ENCODE measurements around the gene CRYM. TPM values are rescaled to one million over a fixed set of nuclear protein-coding genes. Genes with fewer than 3 reads are reported as not detected.
A peak's percentile ranks its signal among the peaks of the same experiment; 100 is the strongest.

The CRYM gene
- total RNA-seq, 1 donor from 2014 or later = 9.4 TPM

GRCh38 chr16:21233521-21234150, 44.5 kb downstream of the CRYM start, which contains the start of gene ANKS4B:
Gene ANKS4B (plus strand): TSS chr16:21233699. CDS start chr16:21233738, 39 bp downstream.
- TF ChIP-seq CTCF (conservative IDR thresholded peaks at IDR 0.05) = no peak
- H3K27me3 Mint-ChIP-seq = peaks cover 3% of the 10 kb centered on the region
- H3K4me1 Mint-ChIP-seq (ENCODE audit: unreplicated experiment) = peaks cover under 1% of the 10 kb centered on the region
- no peaks in the 10 kb centered on the region for H3K9me3 Mint-ChIP-seq
- peak within 1 kb of the TSS; percentile 78 for H3K4me3 Mint-ChIP-seq
- peak within 1 kb of the TSS; percentile 43 for H3K27ac Mint-ChIP-seq
- H3K36me3 Mint-ChIP-seq = no peaks in the 10 kb centered on the region
- DNase-seq (ENCODE audit: extremely low spot score, unreplicated experiment) = no peak

GRCh38 chr16:21233045-21233520, 45.0 kb downstream of the CRYM start:
- H3K36me3 Mint-ChIP-seq = no peaks in the 10 kb centered on the region
- peaks cover 3% of the 10 kb centered on the region for H3K27me3 Mint-ChIP-seq
- no peak overlapping the region for H3K27ac Mint-ChIP-seq
- H3K4me3 Mint-ChIP-seq = no peak overlapping the region
- TF ChIP-seq CTCF (conservative IDR thresholded peaks at IDR 0.05) = no peak
- H3K9me3 Mint-ChIP-seq = no peaks in the 10 kb centered on the region
- no peak for DNase-seq (ENCODE audit: extremely low spot score, unreplicated experiment)
- H3K4me1 Mint-ChIP-seq (ENCODE audit: unreplicated experiment) = no peaks in the 10 kb centered on the region

- H3K27ac Mint-ChIP-seq = no peak overlapping the region
- no peak for DNase-seq (ENCODE audit: extremely low spot score, unreplicated experiment)
- peaks cover 16% of the 10 kb centered on the region for H3K27me3 Mint-ChIP-seq
- H3K9me3 Mint-ChIP-seq = no peaks in the 10 kb centered on the region
- TF ChIP-seq CTCF (conservative IDR thresholded peaks at IDR 0.05) = no peak
- no peaks in the 10 kb centered on the region for H3K36me3 Mint-ChIP-seq
- peaks cover 6% of the 10 kb centered on the region for H3K4me1 Mint-ChIP-seq (ENCODE audit: unreplicated experiment)
- H3K4me3 Mint-ChIP-seq = no peak overlapping the region
These were observed 49.7 kb downstream of the CRYM start for GRCh38 chr16:21228361-21228872.

GRCh38 chr16:21227866-21228265, 50.2 kb downstream of the CRYM start:
- Mint-ChIP-seq H3K4me1 (ENCODE audit: unreplicated experiment) (peaks cover 8% of the 10 kb centered on the region), H3K27me3 (peaks cover 16% of the 10 kb centered on the region), H3K27ac (no peak overlapping the region), H3K9me3 (no peaks in the 10 kb centered on the region), H3K4me3 (no peak overlapping the region), H3K36me3 (no peaks in the 10 kb centered on the region)
- no peak for DNase-seq (ENCODE audit: extremely low spot score, unreplicated experiment)
- no peak for TF ChIP-seq CTCF (conservative IDR thresholded peaks at IDR 0.05)

- TF ChIP-seq CTCF (conservative IDR thresholded peaks at IDR 0.05) = no peak
- peaks cover 15% of the 10 kb centered on the region for H3K4me1 Mint-ChIP-seq (ENCODE audit: unreplicated experiment)
- DNase-seq (ENCODE audit: extremely low spot score, unreplicated experiment) = no peak
- no peak overlapping the region for H3K4me3 Mint-ChIP-seq
- no peaks in the 10 kb centered on the region for H3K9me3 Mint-ChIP-seq
- H3K27me3 Mint-ChIP-seq = peaks cover 21% of the 10 kb centered on the region
- no peaks in the 10 kb centered on the region for H3K36me3 Mint-ChIP-seq
- H3K27ac Mint-ChIP-seq = no peak overlapping the region
These were observed 51.3 kb downstream of the CRYM start for GRCh38 chr16:21226749-21227148.
